PC-3 (cell line): ENCODE measurements around the gene CCDC86. TPM values are rescaled to one million over a fixed set of nuclear protein-coding genes. Genes with fewer than 3 reads are reported as not detected.

Source experiments
- ATAC-seq: fragments of 200-7000 bp; cut with Tn5 transposase; 2 replicates; pipeline ENCODE4 v1.9.1; 2020; ENCODE audit warnings: mild to moderate bottlenecking, moderate library complexity
- BruUV-seq: library from RNA; stranded (reverse); fragments of 400-500 nt; replicated peaks from 2 replicates; lab custom pipeline; 2021; lab: Mats Ljungman, UMichigan
- CTCF ChIA-PET: fragments of 300-600 bp; sonication (Branson Sonifier 250); formaldehyde crosslinking; loops from one replicate; lab custom pipeline; 2022; ENCODE audit warnings: antibody characterized with exemption; lab: Charles Lee
- POLR2A ChIA-PET: fragments of 300-600 bp; sonication (Branson Sonifier 250); formaldehyde crosslinking; loops from one replicate; lab custom pipeline; 2022; ENCODE audit warnings: antibody characterized with exemption; ENCODE audit not compliant: unreplicated experiment; lab: Charles Lee
- DNase-seq: peaks from one replicate; pipeline ENCODE4 v3.0.0-alpha.2; 2015
- H2AFZ ChIP-seq: fragments of 300-600 bp; sonication (generic); 2 replicates; pipeline ENCODE4 v1.6.0; 2016; ENCODE audit warnings: antibody characterized with exemption, low read length
- H3F3A ChIP-seq: fragments of 300-600 bp; sonication (generic); one replicate; pipeline ENCODE4 v1.6.0; 2017; ENCODE audit warnings: antibody characterized with exemption, low read length, control low read depth, mild to moderate bottlenecking; ENCODE audit not compliant: unreplicated experiment
- H3K27ac ChIP-seq: fragments of 300-600 bp; sonication (generic); 2 replicates; pipeline ENCODE4 v1.5.1; 2016; ENCODE audit warnings: mild to moderate bottlenecking, low read length
- H3K27me3 ChIP-seq: fragments of 300-600 bp; sonication (generic); 2 replicates; pipeline ENCODE4 v1.6.1; 2016; ENCODE audit warnings: low read length, mixed read lengths
- H3K36me3 ChIP-seq: fragments of 300-600 bp; sonication (generic); 2 replicates; pipeline ENCODE4 v1.6.1; 2016; ENCODE audit warnings: low read depth, mixed run types, low read length, mixed read lengths
- H3K4me1 ChIP-seq: fragments of 300-600 bp; sonication (generic); 2 replicates; pipeline ENCODE4 v1.5.1; 2016; ENCODE audit warnings: low read length; ENCODE audit not compliant: insufficient read depth
- H3K4me2 ChIP-seq: fragments of 300-600 bp; sonication (generic); 2 replicates; pipeline ENCODE4 v1.6.0; 2016; ENCODE audit warnings: low read length
- H3K4me3 ChIP-seq: fragments of 300-600 bp; sonication (generic); 2 replicates; pipeline ENCODE4 v1.5.1; 2016; ENCODE audit warnings: mild to moderate bottlenecking, low read length, mixed read lengths
- H3K79me2 ChIP-seq: fragments of 300-600 bp; sonication (generic); 2 replicates; pipeline ENCODE4 v1.6.1; 2017; ENCODE audit warnings: low read length, mixed read lengths
- H3K9ac ChIP-seq: fragments of 300-600 bp; sonication (generic); 2 replicates; pipeline ENCODE4 v1.6.0; 2016; ENCODE audit warnings: mild to moderate bottlenecking, low read length
- H3K9me2 ChIP-seq: fragments of 300-600 bp; sonication (generic); replicated peaks from 2 replicates; pipeline ENCODE4 v1.6.1; 2016; ENCODE audit warnings: mixed run types, low read length, mixed read lengths
- H3K9me3 ChIP-seq: fragments of 300-600 bp; sonication (generic); 2 replicates; pipeline ENCODE4 v1.6.1; 2016; ENCODE audit warnings: low read length, mixed read lengths
- H4K20me1 ChIP-seq: fragments of 300-600 bp; sonication (generic); 2 replicates; pipeline ENCODE4 v1.6.1; 2016; ENCODE audit warnings: low read length, mixed read lengths
- EZH2 ChIP-seq: fragments of 300-600 bp; sonication (generic); IDR thresholded peaks from one replicate; pipeline ENCODE4 v1.6.1; 2017; ENCODE audit warnings: antibody characterized with exemption, mild to moderate bottlenecking, low read length; ENCODE audit not compliant: unreplicated experiment
- EZH2phosphoT487 ChIP-seq: fragments of 300-600 bp; sonication (generic); IDR thresholded peaks from 2 replicates; pipeline ENCODE4 v1.6.1; 2018; ENCODE audit warnings: mild to moderate bottlenecking, antibody characterized with exemption, low read length, borderline replicate concordance
- intact Hi-C: fragments of 100-400 bp; cut with micrococcal nuclease; formaldehyde crosslinking; loops from 2 replicates; pipeline ENCODE4 v1.9.0; 2023
- total RNA-seq: library from RNA; depleted of rRNA; stranded (reverse); fragments of >200 nt; gene quantifications from 2 replicates; pipeline ENCODE4 v1.2.3, GENCODE V29; 2014
- TF ChIP-seq, protein P1 (sequence below): fragments of 300-600 bp; sonication (generic); conservative IDR thresholded peaks from 2 replicates; pipeline ENCODE4 v1.5.1; 2017; ENCODE audit warnings: antibody characterized with exemption, low read depth, mild to moderate bottlenecking, low read length

CCDC86 gene
- total RNA-seq, 1 experiment from 2014 or later, result 67.9 TPM

DNA sequence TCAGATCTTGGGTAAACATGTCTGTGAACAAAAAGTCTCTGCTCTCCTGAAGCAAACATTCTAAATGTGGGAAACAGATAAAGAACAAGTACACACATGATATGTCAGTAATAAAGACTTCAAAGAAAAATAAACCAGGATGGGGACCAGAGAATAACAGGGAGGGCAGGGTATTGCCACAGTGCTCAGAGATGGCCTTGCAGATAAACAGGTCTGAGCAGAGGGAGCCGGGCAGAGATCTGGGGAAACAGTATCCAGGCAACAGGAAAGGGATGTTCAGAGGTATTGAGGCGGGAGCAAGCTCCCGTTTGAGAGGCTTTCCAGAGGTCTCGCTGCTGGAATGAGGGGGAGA is 2.9 kb downstream of the CCDC86 start:
- H3K79me2 ChIP-seq, result peaks cover 57% of the 10 kb centered on the region
- CTCF ChIA-PET, result no interaction called here
- peak overlapping the region; percentile 98; the same call in 1 of the 2 replicates for H3K9ac ChIP-seq

DNA sequence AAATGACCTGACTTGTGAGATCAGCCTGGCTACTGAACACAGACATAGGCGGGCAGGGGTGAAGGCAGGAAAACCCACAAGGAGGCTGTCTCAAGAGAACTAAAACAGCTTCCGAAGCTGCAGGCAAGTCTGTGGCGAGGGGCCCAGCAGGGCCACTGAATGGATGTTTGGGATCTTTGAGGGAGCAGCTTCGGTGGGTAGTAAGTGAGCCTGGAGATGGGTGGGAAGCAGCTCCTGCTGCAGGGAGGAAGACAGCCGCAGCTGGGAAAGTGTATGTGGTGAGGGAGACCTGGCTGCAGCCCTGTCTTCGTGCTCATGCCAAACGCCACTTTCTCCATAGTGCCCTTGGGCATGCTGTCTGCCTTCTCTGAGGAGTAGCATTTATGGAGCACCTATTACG is 3.4 kb downstream of the CCDC86 start:
- intact Hi-C loops, result no loop called here
- Histone ChIP-seq H3K79me2 (peaks cover 57% of the 10 kb centered on the region), H3K36me3 (peaks cover 20% of the 10 kb centered on the region; the same call in 1 of the 2 replicates), H3K4me3 (peak overlapping the region; percentile 92), H3F3A (no peaks in the 10 kb centered on the region), H3K4me1 (peaks cover 24% of the 10 kb centered on the region), H3K9me3 (no peaks in the 10 kb centered on the region), H2AFZ (no peak overlapping the region), H4K20me1 (peaks cover 15% of the 10 kb centered on the region), H3K9ac (no peak overlapping the region), H3K27me3 (no peaks in the 10 kb centered on the region), H3K9me2 (no peaks in the 10 kb centered on the region), H3K4me2 (peak overlapping the region; percentile 92), H3K27ac (no peak overlapping the region)
- no TSS peak for BruUV-seq
- POLR2A ChIA-PET, result no interaction called here
- CTCF ChIA-PET, result no interaction called here
- no peak for ATAC-seq
- TF ChIP-seq EZH2phosphoT487, result no peak
- TF ChIP-seq, protein P1, sequence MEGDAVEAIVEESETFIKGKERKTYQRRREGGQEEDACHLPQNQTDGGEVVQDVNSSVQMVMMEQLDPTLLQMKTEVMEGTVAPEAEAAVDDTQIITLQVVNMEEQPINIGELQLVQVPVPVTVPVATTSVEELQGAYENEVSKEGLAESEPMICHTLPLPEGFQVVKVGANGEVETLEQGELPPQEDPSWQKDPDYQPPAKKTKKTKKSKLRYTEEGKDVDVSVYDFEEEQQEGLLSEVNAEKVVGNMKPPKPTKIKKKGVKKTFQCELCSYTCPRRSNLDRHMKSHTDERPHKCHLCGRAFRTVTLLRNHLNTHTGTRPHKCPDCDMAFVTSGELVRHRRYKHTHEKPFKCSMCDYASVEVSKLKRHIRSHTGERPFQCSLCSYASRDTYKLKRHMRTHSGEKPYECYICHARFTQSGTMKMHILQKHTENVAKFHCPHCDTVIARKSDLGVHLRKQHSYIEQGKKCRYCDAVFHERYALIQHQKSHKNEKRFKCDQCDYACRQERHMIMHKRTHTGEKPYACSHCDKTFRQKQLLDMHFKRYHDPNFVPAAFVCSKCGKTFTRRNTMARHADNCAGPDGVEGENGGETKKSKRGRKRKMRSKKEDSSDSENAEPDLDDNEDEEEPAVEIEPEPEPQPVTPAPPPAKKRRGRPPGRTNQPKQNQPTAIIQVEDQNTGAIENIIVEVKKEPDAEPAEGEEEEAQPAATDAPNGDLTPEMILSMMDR, result no peak
- TF ChIP-seq EZH2, result no peak
- no peak for DNase-seq

More for the DNA sequence above, 2.9 kb downstream of the CCDC86 start:
- H3K4me1 ChIP-seq, result peaks cover 24% of the 10 kb centered on the region
- H3K4me2 ChIP-seq, result peak overlapping the region; percentile 92
- H3K4me3 ChIP-seq, result peak overlapping the region; percentile 92
- H4K20me1 ChIP-seq, result peaks cover 15% of the 10 kb centered on the region
- ATAC-seq (no peak), DNase-seq (no peak)
- TF ChIP-seq, protein P1, result no peak
- TF ChIP-seq EZH2 (no peak), EZH2phosphoT487 (no peak)
- H2AFZ ChIP-seq, result no peak overlapping the region
- POLR2A ChIA-PET, result no interaction called here
- H3F3A ChIP-seq, result no peaks in the 10 kb centered on the region
- H3K27ac ChIP-seq, result no peak overlapping the region
- H3K27me3 ChIP-seq, result no peaks in the 10 kb centered on the region
- H3K9me3 ChIP-seq, result no peaks in the 10 kb centered on the region
- no TSS peak for BruUV-seq
- intact Hi-C loops, result loop anchor here (1.0 kb wide), 2 partner anchors 14 to 42 kb away; no protein-coding TSS in a partner anchor
- H3K9me2 ChIP-seq, result no peaks in the 10 kb centered on the region
- H3K36me3 ChIP-seq, result peaks cover 15% of the 10 kb centered on the region; the same call in 1 of the 2 replicates

DNA sequence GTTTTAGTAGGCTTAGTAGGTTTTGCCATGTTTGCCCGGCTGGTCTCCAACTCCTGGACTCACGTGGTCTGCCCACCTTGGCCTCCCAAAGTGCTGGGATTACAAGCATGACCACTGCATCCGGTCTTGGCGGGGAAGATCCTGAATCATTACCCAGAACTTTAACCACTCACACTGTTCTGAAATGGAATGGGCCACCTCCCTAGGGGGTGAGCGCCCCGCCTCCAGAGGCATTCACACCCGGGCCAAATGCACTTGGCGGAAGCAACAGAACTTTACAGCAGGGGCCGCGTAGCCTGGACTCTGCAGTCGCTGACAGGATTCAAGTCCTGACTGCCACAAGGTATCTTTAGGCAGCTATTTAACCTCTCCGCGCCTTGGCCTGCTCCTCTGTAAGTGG is 5.4 kb downstream of the CCDC86 start:
- Histone ChIP-seq H3K9ac (no peak overlapping the region), H3K79me2 (peaks cover 53% of the 10 kb centered on the region), H3K27me3 (no peaks in the 10 kb centered on the region), H3K4me3 (no peak overlapping the region), H3K27ac (no peak overlapping the region), H3K9me3 (no peaks in the 10 kb centered on the region), H3F3A (no peaks in the 10 kb centered on the region), H3K36me3 (peaks cover 28% of the 10 kb centered on the region; the same call in 1 of the 2 replicates), H3K9me2 (no peaks in the 10 kb centered on the region), H3K4me1 (peaks cover 20% of the 10 kb centered on the region), H2AFZ (no peak overlapping the region), H3K4me2 (no peak overlapping the region), H4K20me1 (peaks cover 15% of the 10 kb centered on the region)
- ATAC-seq (no peak), DNase-seq (no peak)
- intact Hi-C loops, result no loop called here
- ChIA-PET POLR2A (no interaction called here), CTCF (interaction anchor here (0.7 kb wide), 1 partner anchor 34 kb away, joined by 4 read pairs; no protein-coding TSS in a partner anchor)
- BruUV-seq, result no TSS peak
- TF ChIP-seq EZH2 (no peak), EZH2phosphoT487 (no peak)
- TF ChIP-seq, protein P1, result no peak
